HG03097 (cell line): ENCODE measurements around the gene HDAC7.
A peak's percentile ranks its signal among the peaks of the same experiment; 100 is the strongest.

Experiments
- ATAC-seq: cut with Tn5 transposase; IDR thresholded peaks from one replicate; pipeline ENCODE4 v1.9.1; 2021; ENCODE audit not compliant: unreplicated experiment, low FRiP score

The HDAC7 gene

DNA sequence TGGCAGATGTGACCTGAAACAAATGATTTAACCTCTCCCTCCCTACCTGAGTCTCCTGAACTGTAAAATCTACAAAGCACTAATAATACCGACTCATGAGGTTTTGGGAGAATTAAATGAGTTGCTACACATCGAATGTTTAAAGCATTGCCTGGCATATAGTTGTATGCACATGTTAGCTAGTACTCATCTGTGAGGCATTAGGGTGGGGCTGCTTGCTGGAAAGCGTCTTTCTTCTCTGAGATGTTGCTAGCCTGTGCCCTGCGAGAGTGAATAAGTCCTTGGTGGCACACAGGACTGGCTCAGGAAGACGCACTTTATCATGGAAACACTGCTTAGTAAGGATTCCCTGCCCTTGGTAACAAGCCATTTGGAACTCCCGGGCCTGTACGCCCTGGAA lies 67.2 kb downstream of the HDAC7 start:
- ATAC-seq, result no peak

DNA sequence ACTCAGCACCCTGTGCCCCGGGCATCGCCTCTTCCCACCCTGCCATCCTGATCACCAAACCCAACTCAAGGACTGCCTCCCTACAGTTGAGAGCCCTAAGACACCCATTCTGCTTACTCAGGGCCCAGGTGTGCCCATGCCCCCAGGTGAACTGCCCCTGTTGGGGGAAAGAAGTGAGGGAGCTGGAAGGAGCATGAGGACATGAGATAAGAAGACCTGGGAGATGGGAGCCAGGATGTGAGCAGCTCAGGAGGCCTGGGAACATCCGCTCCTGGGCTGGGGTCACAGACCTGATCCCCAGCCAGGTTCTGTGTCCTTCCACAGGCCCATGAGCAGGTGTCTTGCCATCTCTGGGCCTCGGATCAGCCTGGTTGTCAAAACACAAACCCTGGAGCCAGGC lies 67.6 kb downstream of the HDAC7 start:
- no peak for ATAC-seq

DNA sequence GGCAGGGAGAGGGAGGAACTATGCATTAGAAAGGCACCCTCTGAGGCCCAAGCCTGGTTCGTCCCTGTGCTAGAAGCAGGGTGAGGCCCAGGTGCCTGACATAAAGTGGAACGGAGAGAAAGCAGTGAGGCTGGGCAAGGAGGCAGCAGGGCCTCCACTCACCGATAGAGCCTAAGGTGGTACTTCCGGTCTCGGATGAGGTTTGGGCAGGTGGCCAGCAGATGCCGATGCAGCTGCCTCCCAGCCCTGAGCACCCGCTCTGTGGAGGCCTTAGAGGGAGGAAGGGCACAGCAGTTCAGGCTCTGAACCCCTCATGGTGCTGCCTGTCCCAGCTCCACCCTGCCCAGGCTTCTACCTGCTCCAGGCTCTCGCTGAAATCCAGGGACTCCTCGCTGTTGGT lies 68.1 kb downstream of the HDAC7 start:
- ATAC-seq, result no peak

DNA sequence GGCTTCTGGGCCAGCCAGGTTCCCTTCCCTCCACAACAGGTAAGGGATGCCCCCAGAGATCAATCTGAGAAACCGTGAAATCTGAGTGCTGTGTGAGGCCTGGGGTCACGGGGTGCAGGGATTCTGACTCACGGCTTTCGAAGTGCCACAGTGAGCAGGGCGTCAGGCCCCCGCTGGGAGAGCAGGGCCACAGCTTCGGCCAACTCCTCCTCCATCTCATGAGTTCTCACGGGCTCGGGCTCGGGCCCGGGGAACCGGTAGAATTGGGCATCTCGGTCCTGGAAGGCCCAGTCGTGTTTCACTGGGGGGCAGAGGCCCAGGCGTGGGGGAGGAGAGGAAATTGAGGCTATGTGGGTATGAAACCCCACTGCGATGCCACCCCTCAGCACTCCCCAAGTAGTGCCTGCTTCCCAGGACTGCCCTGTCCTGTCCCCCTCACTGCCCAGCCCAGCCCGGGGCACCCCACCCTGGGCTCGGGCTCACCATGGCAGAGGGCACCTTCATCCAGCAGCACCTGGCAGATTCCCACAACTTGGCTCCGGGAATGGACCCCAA lies 68.7 kb downstream of the HDAC7 start:
- ATAC-seq, result no peak

DNA sequence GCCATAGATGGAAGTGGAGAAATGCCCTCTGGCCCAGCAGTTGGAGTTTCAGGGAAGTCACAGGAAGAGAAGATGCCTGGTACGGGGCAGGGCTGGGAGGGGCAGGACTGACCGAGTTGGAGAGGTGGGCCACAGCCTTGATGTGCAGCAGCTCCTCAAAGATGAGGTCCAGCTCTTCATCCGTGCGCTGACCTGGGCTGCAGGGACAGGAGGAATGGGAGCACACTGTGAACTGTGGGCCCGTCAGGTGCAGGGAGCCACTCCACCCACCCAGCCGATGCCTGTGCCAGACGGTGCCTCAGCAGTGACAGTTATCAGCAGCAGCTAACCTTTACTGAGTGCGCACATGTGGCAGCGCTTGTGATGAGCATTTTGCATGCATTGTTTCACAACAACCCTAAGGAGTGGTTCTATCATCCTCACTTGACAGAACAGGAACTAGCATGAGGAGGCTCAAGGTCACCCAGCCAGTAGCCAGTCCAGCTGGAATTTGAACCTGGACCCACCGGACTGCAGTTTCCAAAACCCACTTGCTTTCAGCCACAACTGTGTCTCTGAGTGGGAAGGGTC lies 69.4 kb downstream of the HDAC7 start:
- ATAC-seq, result no peak

DNA sequence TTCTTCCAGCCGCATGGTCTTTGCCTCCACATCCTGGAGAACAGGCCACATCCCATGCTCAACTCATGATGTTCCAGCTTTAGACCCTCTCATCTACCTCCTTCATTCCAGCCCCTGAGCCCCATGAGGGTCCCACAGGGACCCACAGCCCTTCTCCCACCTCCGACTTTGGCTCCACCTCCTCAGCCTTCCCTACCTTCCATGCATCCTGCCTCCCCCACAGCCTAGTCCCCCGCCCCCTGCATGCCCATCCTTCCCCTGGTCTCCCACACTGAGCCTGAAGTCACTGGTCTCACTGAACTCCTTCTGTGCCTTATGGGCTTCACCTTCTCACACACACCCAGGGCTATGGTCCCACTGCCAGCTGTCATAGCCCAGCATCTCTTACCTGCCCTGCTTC lies 70.8 kb downstream of the HDAC7 start:
- no peak for ATAC-seq

DNA sequence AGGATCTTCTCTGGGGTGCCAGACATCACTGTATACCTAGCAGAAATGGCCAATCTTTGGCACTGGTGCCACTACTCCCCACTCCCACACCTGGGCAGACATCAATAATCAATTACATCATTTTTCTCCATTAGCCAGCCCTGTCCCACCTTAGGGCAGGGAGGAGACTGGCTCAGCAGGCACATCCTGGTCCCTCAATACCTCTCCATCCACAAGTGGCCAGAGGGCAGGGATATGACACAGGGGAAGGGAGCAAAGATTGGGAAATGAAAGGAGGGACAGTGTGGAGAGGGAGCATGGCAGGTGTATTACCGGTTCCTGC lies 71.2 kb downstream of the HDAC7 start:
- no peak for ATAC-seq

DNA sequence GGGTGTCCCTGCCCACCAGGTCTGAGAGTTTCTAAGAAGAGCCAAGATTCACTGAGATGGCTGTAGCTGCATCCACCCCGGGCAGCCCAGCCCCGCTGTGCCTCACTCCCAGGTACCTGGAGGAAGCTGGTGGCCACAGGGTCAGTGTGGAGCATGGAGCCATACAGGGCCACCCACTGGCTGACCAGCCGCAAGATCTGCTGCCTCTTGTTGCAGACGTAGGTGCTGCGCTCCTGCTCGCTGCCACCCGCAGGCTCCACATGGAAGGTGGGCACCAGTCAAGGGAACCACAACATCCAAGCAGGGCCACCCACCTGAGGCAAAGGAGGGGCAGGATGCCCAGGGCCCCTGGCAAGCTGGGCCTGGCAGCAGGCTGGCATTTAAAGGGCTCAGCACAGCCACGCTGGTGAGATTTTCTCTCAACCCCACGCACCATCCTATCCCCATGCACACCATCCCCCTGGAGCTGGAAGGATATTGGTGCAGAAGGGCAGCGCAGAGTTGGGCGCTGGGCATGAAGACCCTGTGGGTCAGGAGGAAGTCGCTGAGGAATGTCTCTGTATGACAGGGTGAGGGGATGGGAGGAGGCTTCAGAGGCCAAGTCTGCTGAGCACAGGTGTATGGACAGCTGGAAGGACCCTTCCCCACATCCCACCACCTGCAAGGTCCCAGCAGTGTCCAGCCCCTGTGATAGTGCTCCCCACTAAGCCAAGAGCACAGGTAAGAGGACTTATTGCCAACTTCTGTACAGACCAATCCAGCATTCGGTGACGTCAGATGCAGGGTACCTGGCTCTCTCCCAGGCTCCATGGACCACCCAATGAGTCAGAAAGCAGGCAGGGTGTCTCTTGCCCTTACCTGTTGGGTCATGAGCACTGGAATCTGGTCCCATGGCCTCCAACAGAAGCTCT lies 71.9 kb downstream of the HDAC7 start:
- no peak for ATAC-seq

DNA sequence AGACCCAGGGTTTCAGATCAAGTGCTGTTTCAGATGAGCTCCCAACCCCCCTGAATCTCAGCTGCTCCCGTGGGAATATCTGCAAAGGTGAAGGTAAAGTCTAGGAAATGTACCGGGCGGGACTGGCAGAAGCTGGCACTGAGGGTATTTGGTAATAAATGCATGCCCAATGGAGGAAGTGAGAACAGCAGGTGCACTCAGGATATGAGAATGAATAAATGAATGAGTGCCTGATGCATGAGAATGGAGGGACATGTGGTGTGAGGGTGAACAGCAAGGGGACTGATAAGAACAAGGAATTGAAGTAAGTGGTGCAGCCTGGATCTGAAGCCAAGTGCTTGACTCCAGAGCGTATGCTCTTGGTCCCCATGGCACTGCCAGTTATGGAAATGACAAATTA lies 72.6 kb downstream of the HDAC7 start:
- ATAC-seq, result no peak

DNA sequence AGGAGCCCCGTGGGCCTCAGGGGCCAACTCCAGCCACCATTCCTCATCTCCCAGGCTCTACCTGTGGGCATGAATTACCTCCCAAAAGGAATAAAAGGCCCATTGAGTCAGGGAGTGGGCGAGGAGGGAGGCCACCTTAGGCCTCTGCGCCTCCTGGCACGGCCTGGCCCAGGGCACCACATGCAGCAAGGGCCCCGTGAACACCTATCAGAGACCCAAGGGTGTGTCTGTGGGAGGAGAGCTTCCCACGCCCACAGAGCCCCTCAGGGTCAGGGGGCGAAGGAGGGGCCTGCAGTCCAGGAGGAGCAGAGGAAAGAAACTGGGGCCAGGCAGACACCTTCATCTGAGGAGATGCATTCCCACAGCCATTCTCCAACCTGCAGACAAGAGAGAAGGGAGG lies 73.2 kb downstream of the HDAC7 start:
- ATAC-seq, result no peak

DNA sequence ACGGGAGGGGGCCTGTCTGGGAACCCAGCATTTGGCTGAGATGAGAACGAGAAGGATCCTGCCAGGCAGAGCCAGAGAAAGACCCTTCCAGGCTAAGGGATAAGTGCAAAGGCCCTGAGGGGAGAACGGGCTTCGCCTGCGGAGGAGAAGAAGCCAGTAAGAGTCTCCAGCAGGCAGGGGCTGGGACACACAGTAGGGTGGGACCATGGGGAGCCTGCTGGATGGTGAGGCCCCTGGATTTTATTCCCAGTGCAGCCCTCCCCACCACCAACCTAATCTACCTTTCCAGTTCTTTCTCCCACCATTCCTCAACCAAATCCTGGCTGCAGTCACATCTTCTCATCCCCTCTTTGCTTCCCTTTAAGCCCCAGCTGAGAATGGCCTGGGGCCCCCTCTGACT lies 73.6 kb downstream of the HDAC7 start:
- ATAC-seq, result no peak

DNA sequence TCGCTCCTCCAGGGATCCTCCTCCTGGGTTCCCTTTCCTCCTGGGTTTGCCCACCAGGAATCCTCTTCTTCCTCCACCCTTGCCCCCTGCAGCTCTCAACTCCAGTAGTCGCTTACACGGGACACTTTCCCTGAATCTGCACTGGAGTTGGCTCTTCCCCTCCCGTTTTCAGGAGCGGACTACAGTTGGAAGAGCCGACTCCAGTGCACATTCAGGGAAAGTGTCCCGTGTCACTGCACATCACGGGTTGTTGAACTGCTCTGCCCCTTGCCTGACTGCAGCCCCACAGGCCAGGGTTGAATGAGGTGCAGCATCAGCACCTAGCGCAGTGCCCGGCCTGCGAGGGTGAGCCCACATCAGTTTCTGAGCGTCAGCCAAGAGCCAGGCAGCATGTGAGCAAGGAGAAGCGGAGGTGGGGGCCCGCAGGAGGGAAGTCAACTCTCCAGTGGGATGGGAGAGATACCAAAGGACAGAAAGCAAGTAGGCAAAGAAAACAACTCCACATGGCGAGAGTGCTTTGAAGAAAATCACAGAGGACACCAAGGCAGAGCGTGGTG lies 74.1 kb downstream of the HDAC7 start:
- ATAC-seq, result no peak

DNA sequence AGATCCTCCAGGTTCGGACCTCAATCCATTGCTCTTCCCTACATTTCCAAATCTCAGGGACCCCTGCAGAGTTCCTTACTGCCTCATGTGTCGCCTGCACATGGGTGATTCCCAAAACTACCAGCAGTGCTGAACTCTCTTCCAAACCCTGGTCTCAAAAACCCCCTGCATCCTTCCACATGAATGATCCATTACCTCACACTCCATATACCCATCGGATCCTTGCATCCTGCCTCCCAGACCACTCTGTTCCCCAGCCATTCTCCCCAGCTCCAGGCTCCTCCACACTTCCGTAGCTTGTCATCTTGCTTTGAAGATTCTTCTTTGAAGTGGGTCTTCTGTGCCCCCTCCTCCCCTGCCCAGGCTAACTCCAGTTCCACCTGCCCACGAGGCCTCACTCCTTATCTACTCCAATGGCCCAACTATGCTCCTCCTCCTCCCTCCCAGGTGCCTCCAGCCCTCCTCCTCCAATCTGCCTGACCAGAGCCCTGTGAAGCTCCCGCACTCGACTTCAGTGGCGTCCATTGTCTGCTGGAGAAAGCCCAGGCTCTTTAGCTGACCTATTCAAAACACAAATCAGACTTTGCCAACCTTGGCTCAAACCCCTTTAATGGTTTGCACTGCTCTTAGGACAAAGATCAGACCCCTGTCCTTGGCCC lies 74.8 kb downstream of the HDAC7 start:
- no peak for ATAC-seq

DNA sequence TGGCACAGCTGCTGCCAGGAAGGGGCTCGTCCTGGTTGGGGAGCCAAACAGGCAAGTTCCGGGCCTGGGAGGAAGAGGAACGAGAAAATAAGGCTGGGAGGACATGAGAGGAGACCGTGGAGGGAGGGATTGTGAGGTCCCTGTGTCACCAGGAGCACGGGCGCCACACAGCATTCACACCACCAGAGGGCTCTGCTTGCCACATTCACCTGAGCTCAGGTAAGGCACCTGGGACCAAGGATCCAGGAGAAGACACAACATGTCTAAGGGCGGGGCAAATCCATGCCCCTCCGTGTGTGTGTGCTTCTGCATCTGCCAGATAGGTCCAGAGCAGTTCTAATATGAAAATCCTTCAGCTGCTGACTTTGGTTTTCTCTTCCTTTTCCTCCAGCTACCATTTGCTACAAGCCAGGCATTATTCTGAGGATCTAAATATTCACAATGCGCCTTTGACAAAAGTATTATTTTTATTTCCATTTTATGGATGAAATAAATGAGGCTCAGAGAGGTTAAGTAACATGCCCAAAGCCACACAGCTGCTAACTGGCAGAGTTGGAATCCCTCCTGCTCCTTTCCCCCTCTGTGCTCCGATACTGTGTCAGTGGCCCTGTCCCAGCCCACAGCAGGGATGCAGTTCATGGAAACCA lies 75.6 kb downstream of the HDAC7 start:
- ATAC-seq, result no peak

DNA sequence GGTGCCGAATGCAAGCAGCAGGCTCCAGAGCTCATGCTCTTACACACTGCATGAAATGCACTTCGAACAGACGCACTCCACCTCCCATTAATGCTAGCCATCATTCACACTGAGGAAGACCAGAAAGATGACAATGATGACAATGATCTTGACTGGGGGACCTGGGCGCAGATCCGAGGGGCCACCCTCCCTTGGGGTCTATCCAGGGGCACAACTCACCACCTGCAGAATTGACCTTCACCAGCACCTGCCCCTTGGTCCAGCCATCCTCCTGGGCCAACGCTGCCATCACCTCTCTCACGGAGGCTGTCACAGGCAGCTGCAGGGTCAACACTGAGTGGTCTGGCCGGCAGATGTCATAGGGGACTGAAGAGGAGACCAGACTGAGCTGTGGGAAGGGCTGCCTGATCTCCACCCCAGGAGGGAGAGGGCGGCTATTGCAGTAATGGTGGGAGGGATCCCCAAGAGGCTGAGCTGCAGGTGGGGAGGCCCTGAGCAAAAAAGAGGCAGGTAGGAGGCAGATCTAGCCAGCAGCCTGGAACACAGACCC lies 76.3 kb downstream of the HDAC7 start:
- ATAC-seq, result no peak

DNA sequence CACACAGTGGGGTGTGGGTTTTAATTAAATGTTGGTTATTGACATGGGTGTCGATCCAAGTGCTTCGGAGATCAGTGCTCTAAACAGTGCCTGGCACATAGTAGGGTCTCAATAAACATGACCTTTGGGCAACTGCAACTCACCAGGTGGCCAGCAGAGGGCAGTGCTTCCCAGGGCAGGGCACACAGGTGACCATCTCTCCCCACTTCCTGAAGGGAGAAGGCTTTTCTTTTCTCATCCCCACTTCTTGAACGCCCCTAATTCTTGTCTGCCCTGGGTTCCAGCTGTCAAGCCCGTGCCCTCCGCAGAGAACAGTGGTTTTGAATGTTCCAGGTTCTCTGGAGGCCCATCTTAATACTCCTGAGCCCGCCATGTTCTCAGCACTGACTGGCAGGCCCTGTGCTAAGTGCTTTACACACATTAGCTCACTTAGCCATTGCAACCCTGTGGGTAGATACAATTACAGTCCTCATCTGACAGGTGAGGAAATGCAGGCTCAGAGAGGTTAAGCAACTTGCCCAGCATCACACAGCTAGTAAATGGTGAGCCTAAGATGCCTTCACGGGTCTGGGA lies 77.4 kb downstream of the HDAC7 start:
- no peak for ATAC-seq

DNA sequence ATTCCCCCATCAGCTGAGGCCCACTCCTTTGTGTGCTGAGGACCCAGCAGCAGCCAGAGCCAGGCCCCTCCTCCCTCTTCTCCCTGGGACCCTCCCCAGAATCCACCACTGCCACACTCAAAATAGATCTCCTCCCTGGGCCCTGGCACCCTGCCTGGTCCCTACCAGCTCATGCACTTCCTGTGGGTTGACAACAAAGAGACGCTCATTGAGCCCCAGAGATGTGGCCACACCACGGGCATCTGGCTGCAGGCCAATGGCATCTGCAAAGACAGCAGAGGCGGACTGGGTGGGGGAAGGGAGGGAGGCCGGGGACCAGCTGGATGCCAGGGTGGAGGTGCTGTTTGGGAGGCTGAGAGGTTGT lies 78.4 kb downstream of the HDAC7 start:
- ATAC-seq, result no peak

DNA sequence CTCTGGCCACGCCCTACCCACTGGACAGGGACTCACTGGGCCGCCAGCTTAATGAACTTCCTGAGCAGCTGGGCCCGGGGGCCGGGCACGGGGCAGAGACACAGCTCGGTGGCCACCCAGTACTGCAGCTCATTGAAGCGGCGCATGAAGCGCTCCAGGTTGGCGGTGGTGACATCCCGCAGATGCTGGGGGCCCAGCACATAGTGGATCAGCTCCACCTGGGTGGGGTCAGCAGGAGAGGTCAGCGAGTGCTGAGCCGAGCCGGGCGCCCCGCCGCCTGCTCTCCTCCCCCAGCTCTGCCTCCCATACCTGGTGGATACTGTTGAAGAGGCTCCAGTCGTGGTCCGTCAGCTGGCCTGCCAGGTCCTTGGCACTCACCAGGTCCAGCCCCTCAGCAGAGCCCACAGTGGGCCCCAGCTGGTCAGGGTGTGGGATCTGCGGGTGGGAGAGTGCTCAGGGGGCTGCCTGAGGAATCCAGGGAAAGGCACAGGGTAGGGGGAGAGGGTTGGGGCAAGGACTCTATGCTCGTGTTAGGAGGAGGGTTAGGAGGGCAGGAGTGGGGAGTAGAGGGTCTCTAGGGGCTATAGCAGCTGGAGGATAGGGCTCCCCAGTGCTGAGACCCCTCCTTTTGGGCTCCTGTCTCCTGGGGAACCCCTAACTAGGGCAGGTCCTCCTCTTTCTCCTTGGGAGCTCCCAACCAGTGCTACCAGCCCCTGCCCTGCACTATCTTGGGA lies 78.9 kb downstream of the HDAC7 start:
- ATAC-seq, result peak; percentile 38

DNA sequence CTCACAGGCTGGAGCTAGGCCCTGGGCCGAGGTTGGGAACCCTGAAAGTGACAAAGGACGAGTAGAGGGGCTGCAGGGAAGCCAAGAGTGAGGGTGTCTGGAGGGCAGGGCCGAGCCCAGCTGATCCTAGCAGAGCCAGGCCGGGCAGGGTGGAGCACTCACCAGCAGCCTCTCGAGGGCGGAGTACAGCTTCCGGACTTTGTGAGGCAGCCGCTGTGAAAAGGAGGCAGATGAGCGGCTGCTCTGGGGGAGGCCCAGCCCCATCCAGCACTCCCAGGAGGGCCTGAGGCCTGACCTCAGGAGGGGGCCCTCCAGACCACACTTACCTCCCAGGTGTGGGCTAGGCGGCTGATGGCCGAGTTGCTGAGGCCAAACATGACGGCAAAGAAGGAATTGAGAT lies 79.7 kb downstream of the HDAC7 start:
- no peak for ATAC-seq

DNA sequence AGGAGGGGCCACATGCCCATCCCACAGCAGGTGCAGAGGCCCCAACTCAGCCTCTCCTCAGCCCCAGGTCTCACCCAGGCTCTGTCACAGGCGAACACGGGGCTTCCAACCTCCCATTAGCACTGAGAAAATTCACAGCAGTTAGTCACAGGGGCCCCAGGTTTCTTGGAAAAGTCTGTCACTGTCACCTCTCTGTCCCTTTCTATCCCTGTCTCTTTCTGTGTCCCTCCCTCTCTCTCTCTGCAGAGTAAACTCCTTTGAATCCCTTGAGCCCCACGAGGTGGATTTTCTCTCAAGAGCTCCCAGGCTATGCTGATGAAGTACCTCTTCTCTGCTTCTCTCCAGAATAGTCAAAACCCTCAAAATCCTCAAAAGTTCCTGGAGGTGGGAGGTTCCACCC lies 80.4 kb downstream of the HDAC7 start:
- no peak for ATAC-seq
